ENCODE data around the gene MCM3AP.

GRCh38 chr21:46218906-46219590 is 66.4 kb downstream of the MCM3AP start:
- no peak for TF ChIP-seq POLR2AphosphoS5 (IDR thresholded peaks at IDR 0.05)
- TF ChIP-seq CTCF (IDR thresholded peaks at IDR 0.05), result no peak
- TF ChIP-seq POLR2A (IDR thresholded peaks at IDR 0.05), result no peak
- TF ChIP-seq EP300 (IDR thresholded peaks at IDR 0.05), result no peak

Data from sigmoid colon (tissue), 4 donors.